Neural progenitor cell (in vitro differentiated cells): ENCODE measurements around the gene NUP50.

Experiments used
- EZH2 ChIP-seq: fragments of 200-600 bp; sonication (generic); IDR thresholded peaks from 2 replicates; pipeline ENCODE4 v1.6.1; 2017; ENCODE audit warnings: antibody characterized with exemption, mild to moderate bottlenecking, moderate library complexity
- TF ChIP-seq, protein P1 (sequence below): fragments of 200-600 bp; sonication (generic); IDR thresholded peaks from 2 replicates; pipeline ENCODE4 v1.5.1; 2017; ENCODE audit warnings: antibody characterized with exemption, mild to moderate bottlenecking

DNA sequence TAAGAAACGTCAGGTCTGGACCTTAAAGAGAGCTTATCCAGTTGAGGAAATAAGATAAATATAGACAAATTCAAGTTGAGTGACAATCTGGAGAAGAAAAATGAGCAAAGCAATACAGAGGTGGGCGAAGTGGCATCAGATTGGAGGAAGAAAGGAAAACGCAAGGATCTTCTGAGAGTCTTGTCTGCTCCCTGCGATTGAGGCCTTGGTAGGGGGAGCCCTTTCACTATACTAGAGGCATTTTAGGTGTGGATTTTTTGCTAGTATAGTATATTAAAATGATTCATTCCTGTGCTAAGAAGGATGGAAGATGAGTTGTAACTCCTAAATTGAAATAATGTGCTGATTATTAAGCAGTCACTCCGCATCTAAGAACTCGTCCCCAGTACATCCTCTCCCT lies 8.1 kb downstream of the NUP50 start:
- TF ChIP-seq EZH2 = no peak
- TF ChIP-seq, protein P1, sequence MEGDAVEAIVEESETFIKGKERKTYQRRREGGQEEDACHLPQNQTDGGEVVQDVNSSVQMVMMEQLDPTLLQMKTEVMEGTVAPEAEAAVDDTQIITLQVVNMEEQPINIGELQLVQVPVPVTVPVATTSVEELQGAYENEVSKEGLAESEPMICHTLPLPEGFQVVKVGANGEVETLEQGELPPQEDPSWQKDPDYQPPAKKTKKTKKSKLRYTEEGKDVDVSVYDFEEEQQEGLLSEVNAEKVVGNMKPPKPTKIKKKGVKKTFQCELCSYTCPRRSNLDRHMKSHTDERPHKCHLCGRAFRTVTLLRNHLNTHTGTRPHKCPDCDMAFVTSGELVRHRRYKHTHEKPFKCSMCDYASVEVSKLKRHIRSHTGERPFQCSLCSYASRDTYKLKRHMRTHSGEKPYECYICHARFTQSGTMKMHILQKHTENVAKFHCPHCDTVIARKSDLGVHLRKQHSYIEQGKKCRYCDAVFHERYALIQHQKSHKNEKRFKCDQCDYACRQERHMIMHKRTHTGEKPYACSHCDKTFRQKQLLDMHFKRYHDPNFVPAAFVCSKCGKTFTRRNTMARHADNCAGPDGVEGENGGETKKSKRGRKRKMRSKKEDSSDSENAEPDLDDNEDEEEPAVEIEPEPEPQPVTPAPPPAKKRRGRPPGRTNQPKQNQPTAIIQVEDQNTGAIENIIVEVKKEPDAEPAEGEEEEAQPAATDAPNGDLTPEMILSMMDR = no peak
